IPS DF 4.7 (cell line): ENCODE measurements around the gene NT5C1A.

Experiments used
- DNase-seq: peaks from one replicate; pipeline ENCODE4 v3.0.0-alpha.2; 2013; ENCODE audit warnings: low spot score; ENCODE audit errors: extremely low read depth

NT5C1A gene

DNA sequence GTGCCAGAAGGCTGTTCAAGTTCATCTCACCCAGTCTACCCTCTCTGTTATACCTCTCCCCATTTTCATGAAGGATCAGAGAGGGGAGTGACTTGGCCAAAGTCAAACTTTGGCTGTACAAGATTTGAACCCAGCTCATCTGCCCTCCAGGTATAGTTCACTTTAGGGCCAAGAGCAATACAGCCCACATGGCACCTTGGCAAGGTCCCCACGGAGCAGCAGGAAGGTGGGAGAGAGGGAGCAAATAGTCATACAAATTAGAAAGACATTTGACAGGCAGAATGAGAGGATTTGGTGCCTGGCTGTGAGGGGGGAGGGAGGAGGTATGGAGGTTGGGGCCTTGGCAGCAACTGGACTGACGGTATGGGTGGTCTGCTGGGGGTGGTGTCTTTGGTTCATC is 18.3 kb upstream of the NT5C1A start:
- DNase-seq = no peak

DNA sequence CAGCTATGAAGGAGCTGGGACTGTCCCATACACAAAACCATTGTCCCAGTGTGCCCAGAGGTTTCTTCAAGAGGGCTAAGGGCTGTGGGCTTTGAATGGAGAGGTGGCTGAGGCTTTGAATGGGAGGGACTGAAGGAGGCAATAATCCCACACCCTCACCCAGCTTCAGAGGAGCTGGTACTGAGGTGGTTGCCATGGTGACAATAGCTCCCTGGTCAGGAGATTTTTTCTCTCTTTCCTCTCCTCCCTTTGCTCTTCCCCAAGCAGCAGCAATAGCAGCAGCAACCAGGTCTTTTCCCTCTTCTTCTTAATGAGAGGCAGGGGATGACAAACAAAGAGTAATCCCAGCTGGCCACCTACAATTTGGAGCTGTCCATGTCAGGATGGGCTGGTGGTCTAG is 17.7 kb upstream of the NT5C1A start:
- no peak for DNase-seq

DNA sequence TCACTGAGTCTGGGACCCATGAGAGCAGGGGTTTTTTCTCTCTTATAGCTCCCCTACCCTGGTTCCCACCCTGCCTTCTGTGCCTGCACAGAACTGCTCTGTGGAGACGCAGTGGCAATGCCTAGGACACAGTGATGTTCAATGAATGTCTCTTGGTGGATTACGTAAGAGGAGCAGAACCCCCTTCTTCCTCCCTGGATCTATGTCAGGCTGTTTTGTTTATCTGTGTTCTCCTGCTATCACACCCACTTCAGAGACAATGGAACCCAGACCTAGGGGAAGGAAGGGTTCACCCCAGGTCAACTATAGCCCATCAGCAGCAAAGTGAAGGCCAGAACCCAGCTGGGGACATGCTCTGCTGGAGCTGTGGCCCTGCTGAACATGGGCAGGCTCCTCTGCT is 17.3 kb upstream of the NT5C1A start:
- DNase-seq = no peak

DNA sequence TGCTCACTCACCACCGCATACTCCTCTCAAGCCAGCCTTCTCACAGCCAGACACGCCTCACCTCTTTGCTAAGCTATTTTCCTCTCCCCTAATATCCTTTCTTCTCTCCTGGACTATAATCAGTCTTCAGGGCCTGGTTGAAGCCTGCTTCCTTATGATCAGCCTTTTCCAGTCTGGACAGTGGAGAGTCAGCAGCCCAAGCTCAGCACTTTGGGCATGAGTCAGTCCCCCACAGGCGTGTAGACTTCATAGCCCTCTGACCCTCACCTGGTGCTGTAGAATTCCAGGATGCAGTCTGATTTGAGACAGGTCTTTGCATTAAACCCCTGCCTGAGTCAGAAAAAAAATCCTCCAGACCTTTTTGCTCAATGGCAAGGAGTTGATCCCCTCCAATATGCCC is 16.8 kb upstream of the NT5C1A start:
- no peak for DNase-seq

DNA sequence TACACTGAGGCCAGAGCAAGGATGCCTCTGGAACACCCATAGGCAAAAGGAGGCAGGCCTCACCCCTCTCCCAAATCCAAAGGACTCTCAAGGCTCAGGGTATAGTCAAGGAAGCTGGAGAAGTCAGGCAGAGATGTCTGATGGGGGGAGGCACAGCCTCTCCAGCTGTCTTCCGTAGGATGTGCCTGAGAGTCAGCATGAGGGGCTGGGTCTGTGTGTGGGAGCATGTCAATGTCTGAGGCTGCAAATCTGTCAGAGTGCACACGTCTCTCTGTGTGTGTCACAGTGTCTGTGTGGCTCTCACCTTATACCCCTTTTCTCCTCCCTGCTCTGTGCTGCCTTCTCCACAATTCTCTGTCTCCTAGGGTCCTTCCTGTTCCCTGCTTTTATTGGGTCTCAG is 15.3 kb upstream of the NT5C1A start:
- no peak for DNase-seq

DNA sequence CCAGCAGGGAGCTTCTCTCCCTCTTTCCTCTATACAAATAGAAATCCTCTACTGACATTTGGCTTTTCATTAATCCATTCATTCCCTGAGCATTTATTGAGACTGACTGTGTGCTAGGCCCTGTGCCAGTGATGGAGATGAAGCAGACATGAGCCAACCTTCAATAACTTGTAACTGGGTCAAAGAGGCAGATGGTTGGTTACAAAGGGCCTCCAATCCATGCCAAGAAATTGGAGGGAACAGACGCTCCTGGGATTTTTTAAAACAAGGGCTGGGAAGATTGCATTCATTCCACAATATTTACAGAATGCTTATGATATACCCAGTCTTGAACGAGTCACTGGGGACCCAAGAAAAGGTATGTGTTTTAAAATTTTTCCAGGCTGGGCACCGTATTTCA is 13.2 kb upstream of the NT5C1A start:
- no peak for DNase-seq

DNA sequence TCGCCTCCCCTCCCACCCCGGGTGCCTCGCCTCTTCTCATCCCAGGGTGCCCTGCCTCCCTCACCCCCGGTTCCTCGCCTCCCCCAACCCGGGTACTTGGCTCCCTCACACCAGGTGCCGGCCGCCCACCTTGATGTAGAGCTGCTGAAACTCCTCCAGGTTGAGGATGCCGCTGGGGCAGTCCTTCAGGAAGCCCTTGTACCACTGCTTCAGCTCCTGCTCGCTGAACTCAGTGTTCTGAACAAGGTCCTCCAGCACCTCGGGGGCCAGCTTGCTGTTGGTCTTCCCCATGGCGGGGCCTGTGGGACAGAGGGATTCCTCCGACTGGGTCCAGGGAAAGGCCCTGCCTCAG is 12.4 kb upstream of the NT5C1A start:
- DNase-seq = no peak

DNA sequence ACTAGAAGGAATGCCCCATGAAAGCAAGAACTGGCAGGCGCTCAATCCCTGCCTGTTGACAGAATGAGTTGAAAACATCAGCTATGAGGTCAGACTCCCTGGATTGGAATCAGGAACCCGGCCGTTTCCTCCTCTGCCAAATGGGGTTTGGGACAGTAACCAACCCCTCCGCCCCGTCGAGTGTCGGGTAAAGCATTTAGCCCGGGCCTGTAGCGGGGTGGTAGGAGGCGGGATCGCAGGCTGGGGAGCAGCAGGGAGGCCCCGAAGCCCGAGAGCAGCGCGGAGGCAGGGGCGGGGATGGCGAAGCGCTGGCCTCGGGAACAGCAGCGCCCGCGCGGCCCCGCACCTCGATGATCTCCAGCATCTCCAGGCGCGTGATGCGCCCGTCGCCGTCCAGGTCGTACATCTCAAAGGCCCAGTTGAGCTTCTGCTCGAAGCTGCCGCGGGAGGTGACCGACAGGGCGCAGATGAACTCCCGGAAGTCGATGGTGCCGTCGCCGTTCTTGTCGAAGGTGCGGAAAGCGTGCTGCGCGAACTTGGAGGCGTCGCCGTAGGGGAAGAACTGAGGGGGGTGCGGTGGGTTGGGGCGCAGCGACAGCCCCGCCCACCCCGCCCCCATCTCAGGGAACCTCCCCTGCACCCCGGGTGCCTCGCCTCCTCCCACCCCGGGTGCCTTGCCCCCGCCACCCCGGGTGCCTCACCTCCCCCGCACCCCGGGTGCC is 11.8 kb upstream of the NT5C1A start:
- DNase-seq = no peak

DNA sequence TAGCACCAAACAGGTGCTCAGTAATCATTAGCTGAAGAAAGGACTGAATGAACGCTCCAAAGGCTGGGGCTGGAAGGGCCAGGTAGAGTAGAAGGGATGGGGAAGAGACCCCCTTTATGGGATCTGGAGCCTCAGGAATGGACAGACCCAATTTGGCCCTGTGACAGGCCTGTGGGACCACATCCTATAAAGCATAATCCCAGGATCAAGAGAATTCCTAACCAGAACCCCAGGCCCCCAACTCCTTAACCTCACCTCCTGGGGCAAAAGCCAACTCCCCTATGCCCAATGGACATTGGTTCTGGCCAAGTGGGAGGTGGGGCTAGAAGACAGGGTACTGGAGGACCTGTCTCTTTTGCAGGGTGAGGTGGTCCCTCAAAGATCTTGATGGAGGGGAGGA is 10.1 kb upstream of the NT5C1A start:
- DNase-seq = no peak

DNA sequence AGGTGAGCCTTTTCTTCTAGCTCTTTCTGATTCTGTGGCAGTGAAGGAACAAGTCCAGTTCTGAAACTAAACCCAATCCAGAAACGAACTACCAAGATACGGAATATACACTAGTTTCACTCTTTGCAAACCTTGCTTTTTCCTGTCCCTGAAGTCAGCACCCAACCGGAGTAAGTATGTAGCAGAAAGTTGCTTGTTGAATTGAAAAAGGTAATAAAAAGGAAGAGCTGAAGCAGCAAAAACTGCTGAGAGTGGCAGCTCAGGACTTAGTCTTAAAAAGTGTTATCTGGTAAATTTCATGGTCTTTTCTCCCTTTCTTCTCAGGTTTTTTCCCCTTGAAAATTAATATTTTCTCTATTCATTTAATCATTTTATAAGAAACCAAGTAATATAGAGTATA is 9.4 kb upstream of the NT5C1A start:
- no peak for DNase-seq

DNA sequence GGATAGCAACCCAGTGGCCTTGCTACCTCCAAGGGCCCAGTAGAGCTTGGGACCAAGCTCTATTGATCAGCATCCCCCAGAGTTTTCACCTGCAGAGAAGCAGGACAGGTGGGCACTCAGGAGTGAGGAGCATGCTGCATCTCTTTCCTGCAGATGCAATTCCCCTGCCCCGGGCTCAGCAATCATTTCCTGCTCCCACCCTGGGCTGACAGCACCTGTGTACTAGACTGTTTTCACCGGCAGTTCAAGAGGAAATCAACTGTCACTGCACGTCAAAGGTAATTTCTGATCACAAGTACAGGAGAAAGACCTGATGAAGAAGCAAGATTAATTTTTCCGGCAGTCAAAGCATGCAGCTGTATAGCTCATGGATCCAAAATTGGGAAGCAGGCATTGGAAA is 8.8 kb upstream of the NT5C1A start:
- no peak for DNase-seq

DNA sequence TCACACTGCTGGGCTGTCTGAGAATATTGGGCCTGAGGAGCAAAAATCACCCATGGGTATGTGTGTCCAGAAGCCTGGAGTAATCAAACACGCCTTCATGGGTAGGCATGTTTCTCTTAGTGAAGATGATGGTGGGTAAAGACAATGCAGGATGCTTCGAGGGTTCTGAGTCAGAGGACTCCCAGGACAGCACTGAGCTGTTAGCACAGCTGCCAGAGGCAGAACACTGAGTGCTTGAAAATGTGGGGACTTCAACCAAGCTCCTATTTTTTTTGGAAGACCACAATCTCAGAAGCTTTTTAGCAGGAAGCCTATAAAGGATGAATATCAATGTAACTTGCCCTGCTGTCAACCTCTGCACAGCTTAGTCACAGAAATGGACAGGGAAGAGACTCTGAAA is 7.9 kb upstream of the NT5C1A start:
- no peak for DNase-seq

DNA sequence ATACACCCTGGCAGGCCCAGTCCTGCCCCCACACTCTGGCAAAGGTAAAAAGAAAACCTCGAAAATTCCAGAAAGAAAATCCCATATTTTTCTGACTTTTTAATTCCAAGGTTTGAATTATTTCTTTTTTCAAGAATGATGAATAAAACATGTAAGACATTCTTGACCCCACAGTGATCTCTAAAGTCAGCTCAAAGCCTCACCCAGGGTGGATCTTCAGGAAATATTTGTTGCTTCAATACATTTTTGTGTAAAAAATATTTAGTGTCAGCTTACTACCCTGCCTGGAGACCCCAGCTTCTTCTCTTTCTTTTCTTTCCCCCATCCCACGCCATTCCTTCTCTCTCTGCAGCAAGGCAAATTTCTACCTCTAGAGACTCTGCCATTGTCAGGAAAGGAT is 7.0 kb upstream of the NT5C1A start:
- no peak for DNase-seq

DNA sequence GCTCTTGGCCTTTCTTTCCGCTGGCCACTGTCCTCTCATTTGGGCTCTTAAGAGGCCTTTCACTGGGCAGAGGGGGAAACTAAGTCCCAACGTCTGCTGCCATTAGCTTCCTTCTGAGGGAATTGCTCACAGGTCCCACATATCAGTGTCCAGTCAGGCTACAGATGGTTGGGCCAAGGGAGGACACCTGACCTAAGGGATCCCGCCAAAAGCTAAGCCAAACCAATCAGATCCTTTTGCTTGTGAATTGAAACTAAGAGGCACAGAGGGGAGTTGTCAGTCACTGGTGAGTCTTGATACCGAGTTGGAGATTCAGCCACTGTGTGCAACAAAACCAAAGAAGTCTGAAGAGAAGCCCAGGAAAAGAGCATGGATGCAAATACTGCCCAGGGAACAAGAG is 5.7 kb upstream of the NT5C1A start:
- no peak for DNase-seq

DNA sequence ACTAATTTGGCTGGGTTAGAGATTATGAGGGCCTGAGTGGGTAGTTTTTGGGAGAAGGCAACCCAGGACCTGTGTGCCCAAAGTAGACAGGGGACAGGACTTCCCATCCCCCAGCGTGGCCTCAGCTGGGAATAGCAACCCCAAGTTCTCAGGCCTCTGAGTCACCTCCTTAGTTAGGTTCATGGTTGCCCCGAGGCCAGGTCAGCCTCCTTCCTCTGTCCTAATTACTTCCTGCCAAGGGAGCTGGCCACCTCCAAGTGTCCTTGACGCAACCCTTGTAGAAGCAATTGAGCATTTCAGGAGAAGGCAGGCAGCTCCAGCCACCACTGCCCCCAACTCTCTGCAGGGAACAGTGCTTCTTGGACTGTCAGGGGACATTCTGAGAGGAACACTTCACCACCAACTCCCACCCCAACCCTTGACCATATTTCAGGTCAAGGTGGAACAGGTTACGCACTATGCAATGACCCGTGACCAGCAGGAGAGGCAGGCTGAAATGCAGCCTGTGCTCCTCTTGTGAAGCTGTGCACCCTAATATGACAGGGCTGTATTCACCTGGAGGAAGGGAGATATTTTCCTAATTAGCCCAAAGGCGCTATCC is 5.1 kb upstream of the NT5C1A start:
- no peak for DNase-seq

DNA sequence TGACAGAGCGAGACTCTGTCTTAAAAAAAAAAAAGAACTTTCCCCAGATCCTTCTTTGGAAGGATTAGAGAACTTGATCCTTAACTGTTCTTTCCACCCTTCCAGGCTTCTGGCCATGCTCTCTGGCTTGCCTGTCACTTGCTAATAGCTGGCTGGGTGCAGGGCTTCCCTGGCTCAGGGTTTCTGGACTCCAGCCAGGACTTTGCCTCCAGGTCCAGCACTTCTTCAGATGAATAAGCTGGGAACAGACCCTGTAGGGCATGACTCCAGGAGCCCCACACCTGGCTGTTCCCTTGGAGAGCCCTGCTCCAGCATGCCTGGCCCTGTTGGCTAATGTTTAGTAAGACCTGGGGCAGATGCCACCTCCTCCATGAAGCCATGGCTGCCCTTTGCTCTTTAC is 3.3 kb upstream of the NT5C1A start:
- no peak for DNase-seq

DNA sequence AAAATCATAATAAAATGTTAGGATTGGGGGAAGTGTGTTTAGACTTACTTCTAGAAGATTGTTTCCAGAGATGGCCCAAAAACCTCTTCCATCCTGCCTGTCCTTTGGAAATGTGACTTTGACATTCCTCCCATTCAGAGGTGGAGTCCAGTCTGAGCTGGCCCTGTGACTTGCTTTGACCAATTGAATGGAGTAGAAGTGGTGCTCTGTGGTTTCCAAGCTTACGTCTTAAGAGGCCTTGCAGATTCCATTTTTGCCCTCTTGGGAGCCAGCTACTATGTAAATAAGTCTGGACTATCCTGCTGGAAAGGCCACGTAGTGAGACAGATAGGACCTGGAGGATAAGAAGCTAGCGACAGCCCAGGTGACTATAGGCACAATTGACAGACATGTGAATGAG is 1.3 kb upstream of the NT5C1A start:
- DNase-seq = no peak

DNA sequence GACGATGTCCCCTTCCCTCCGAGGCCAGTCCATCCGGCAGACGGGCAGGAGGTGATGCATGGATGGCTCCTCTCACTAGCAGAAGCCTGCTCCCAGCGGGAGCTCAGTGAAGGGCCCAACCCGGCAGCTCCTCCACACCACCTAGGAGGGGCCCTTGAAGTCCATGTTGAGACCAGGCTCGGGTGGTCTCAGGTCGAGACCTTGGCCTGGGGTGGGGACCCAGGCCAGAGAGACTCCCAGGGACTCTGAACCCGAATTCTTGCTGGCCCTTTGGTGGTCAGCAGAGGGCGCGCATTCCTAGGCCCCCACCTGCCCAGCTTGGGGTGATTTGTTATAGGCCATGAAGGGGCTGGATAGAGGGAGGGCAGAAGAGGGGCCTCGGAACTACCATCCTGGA is 642 bp upstream of the NT5C1A start:
- DNase-seq = no peak

DNA sequence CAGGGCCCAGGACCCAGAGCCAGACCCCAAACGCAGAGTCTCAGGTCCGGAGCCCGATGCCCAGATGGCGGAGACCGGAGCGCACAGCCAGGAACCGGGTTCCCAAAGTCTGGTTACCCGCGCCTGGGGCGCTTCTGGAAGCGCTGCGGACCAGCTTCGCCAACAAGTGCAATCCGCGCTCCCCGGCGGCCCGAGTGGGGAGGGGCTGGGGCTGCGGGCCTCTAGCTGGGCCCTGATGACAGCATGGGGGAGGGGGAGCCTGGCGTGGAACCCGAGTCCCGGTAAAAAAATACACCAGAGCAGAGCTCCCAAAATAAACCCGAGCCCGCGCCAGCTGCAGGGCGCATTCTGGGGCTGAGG is 494 bp downstream of the NT5C1A start:
- no peak for DNase-seq

DNA sequence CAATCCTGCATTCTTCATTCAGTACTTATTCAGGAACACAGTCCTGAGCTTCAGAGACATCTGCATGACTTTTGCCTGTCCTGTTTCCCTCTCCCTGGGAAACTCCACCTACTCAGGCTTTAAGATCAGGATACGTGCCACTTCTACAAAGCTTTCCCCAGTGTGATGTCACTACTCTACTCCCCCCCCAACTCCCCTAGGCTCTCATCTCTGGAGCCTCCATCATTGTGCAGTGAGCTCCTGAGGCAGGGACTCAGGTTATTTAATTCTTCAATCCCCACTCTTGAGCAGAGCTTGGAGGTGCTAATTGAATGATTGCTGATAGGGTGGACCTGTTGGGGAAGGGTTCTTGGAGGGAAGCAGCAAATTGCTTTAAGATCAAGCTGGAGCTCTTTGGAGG is 1.2 kb downstream of the NT5C1A start:
- no peak for DNase-seq

DNA sequence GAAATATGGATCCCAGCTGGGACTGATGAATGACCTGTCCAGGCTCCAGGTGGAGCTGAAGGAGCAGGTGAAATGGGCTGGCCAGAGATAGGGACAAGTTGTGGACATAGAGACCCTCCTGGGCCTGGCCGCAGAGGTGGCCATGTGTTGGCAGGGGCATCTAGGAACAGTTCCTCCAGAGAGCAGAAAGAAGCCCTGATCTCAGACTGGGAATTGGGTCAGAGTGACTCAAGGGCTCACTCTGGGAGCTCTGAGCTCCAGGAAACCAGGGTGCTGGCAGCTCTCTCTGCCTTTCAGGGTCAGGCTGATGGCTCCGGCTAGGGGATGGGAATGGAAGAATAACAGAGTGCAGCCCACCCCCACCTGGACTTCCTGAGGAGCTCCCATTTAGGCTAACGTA is 3.0 kb downstream of the NT5C1A start:
- DNase-seq = no peak

DNA sequence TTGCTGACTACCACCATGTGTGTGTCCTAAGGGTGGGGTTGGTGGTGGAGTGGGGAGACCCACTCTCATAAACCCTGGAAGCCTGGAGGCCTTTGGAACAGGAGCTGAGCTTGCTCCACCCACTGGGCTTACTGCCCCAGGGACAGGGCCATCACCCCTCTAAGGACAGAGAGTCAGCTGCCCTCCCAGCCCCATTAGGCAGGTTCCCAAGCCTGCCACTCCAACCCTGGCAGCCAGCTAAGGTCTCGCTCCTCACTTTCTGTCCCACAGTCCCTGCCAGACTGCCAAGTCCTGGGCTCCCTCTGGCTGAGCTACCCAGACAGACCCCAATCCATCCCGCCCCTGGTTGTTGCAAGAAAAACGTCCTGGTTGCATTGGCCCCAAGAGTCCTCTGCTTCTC is 3.8 kb downstream of the NT5C1A start:
- no peak for DNase-seq

DNA sequence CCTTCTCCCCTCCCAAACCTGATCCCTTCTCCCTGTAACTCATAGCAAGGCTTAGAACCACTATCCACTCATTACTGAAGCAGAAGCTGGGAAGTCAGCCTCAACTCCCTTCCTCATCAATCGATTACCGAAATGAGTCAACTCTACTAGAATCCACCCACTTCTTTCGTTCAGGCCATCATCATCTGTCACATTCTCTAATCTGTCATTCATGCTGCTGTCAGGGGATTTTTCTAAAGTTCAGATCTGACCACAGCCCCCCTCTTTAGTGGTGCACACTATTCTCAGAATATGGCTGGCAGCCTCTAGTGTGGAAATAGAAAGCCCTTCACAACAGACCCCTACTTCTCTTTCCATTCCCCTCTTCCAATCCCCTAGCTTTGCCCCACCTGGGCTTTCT is 5.1 kb downstream of the NT5C1A start:
- no peak for DNase-seq

DNA sequence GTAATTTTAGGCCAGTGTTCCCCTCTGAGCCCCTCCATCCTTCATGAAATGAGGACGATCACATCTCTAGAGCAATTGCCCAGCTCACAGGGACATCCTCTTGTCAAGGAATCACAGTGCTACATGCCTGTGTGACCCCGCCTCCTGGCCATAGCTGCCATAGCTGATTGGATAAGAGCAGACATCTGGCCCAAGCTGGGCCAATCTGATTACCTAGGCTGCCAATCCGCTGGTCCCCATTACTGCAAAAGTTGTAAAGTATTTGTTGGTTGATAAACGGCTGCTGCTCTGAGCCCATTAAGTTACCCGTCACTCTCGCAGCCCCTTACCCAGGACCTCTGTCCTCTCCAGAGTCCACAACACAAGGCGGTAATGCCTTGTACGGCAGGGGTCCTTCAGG is 8.3 kb downstream of the NT5C1A start:
- no peak for DNase-seq
